Activated naive CD4-positive, alpha-beta T cell treated with anti-CD3 and anti-CD28 coated beads, Interleukin-2, amount 50 U/mL, for 16 hours (primary cell): ENCODE data around the gene UGT1A4.

Experiments
- DNase-seq: peaks from one replicate; pipeline ENCODE4 v3.0.0-alpha.2; 2020

The UGT1A4 gene

GRCh38 chr2:233718552-233718951 is at the start of gene UGT1A4:
Gene UGT1A4 (plus strand): TSS chr2:233718736. CDS start chr2:233718821, 85 bp downstream.
- no peak for DNase-seq

GRCh38 chr2:233671290-233672161 is 47.0 kb upstream of the UGT1A4 start, which contains the start of gene UGT1A9:
Gene UGT1A9 (plus strand): TSS chr2:233671898. CDS start chr2:233671935, 37 bp downstream.
- DNase-seq = no peak

DNA sequence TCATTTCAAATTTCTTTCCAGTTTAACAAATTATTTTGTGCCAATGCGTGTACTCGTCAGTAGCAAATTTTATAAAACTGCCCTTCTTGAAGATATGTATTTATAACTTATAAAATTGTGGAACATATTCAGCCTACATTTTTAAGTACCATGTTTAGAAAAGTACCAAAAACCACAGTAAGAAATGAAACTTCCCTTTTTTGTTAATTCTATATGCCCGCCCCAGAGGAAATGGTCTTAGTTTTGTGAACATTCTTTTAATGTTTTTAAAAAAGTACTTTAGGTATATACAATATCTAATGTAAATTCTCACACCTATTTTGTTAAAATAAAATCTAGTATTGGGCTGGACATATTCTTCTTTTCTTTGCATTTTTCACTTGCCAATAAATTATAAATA is 45.6 kb upstream of the UGT1A4 start:
- DNase-seq = no peak

DNA sequence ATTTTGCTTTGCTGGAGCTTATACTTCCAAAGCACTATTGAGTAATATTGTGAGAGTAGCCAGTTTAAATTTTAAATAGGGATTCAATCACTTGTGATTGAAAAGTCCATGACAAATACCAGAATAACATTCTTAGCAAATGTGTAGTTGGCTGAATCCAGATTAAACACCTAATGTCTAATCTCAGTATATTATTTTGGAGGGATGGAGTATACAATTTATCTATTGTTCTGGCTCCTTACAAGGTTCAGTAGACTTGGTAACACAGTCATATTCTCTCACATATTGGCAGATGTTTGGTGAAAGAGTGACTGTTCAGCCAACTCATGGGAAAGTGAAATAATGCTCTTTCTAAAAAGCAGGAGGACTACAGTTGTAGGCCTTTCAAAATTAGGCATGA is 44.6 kb upstream of the UGT1A4 start:
- no peak for DNase-seq

DNA sequence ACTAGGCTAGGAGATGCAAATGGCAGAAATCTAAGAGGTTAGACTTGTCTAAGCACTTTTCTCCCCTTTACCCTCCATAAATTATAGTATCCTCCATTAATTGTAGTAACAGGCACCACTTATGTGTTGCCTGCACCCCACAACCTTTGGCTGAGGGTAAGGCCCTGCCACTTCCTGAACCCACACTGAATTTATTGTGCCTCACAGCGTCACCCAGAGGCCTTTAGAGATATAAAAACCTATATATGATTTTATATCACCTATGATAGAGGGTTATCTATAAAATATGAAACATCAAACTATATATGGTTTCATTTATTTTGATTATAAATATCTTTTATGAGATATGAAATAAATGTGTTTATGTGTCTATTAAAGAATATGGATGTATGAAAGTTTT is 44.2 kb upstream of the UGT1A4 start:
- no peak for DNase-seq

- no peak for DNase-seq
Observed at GRCh38 chr2:233674995-233675394, 43.5 kb upstream of the UGT1A4 start.

DNA sequence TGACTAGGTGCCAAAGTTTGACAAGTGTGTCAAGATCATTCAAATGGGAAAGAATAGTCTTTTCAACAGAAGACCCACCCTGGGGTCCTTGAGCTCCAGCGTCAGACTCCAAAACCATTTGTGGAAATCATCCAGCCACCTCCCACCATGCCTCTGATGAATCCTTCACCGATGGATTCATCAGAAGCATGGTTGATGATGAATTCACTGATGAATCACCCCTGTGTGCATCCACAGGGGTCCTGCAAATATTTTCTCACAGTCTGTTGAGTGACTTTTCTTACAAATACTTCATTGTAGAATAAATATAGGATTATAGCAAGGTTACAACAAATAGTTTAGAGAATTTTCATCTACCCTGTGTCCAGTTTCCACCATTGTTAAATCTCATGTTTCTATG is 42.5 kb upstream of the UGT1A4 start:
- no peak for DNase-seq

- no peak for DNase-seq
Observed at GRCh38 chr2:233679196-233679595, 39.3 kb upstream of the UGT1A4 start.

DNA sequence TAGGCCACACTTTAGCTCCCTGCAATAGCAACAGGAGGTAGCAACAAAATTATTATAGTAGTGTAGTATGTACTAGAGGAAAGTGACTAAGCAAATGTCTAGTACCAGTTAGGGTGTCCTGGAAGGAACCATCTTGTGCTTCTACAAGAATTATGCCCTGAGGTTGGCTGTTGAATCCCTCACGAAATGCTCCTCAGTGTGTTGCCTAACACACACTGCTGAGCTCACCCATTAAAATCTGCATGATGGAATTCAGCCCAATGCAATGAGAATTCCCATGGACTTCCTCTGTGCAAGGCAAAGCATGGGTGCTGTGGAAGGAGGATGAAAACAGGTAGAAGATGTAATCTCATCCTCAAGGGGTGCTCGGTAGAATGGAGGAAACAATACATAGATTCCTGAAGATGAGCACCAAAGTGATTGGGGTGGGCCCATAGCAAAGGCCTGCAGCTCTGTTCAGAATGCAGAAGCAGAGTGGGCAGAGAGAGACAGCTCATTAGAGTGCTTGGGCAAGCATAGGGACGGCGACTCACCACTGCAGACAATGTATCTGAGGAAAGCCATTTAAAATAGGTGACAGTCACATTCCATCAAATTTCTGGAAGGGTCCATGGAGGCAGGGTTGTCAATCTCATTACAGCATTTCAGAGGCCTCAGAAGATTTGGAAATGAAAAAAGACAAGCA is 38.0 kb upstream of the UGT1A4 start:
- DNase-seq = no peak

- DNase-seq = no peak
Observed at GRCh38 chr2:233681521-233682099, 36.9 kb upstream of the UGT1A4 start, which contains the start of gene UGT1A7. Gene UGT1A7 (plus strand): TSS chr2:233681901. CDS start chr2:233681938, 37 bp downstream.

DNA sequence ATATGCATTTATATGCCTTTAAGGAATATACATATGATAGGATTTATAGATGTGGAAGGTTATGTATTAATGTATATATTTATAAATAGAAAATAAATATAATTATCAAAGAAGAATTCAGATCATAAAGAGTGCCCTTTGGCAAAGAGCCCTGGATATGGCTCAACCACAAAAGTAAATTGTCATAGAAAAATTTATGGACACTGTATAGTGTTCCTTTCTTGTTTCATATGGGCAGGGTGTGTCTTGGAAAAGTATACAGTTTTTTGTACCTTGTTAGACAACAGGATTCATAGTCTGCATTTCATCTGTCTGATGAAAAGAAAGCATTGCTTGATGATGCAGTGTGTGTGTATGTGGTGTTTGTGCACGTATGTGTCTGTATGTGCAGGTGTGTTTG is 33.9 kb upstream of the UGT1A4 start:
- no peak for DNase-seq

DNA sequence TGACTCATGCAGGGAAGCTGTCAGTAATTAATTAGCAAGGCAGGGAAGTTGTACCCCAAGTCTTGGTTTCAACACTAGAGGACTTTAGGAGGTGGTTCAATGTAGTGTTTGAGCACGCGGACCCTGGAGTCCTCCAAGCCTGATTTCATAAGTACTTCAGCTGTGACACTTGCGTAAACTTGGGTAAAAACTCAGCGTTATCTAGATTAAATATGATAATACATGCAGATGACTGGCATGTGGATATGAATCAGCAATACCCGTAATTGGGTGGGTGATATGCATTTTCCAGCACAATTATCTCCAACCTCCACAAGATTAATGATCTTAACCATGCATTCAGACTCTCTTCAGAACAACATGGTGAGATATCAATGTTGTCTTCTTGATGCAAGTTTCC is 31.6 kb upstream of the UGT1A4 start:
- no peak for DNase-seq

GRCh38 chr2:233688341-233688740 is 30.2 kb upstream of the UGT1A4 start:
- DNase-seq = no peak

DNA sequence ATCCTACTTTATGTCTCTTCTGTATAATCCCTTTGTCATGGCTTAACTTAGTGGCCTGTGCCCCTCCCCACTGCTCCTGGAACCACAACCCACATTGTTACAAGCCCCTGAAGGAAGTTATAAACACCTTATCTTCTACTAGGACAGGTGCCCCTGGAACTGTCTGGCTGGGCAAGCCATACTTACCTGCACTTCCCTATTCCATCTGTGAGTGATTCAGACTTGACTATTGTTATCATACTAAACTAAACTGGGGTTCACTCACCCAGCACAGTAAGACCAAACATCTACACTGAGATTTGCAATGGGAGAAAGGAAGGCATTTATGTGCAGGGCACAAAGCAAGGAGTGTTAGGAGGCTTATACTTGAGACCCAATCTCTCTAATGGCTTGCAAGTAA is 29.5 kb upstream of the UGT1A4 start:
- DNase-seq = no peak

DNA sequence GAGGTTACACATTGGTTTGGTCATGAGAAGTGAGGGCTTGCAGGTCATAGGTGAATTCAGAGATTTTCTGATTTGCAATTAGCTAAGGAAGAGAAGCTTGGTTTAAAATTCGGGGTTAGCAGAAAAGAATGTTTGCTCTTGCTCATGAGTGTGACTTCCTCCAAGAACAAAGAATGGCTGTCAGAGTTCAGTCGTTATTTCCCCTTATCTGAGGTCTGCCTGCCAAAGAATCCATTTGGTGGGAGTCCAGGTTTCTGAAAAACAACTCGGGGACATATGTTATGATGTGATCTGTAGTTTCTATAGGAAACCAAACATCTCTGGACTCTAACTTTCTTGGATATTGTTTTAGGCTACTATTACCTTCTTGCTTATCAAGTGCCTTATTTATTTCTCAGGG is 29.0 kb upstream of the UGT1A4 start:
- no peak for DNase-seq

- no peak for DNase-seq
Observed at GRCh38 chr2:233690444-233690843, 28.1 kb upstream of the UGT1A4 start.

- DNase-seq = no peak
Observed at GRCh38 chr2:233691443-233692433, 26.8 kb upstream of the UGT1A4 start.

DNA sequence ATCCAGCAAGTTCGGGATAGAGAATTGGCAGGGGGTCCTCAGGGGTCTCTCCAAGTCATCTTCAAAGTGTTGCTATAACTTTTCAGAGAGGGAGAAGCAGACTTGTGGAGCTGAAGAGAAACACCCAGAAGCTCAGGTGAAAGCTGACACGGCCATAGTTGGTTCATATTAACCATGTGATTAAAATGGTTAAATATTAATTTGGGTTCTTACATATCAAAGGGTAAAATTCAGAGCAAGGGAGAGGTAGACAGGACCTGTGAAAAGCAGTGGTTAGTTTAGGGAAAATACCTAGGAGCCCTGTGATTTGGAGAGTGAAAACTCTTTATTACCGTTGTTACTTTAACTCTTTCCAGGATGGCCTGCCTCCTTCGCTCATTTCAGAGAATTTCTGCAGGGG is 25.9 kb upstream of the UGT1A4 start, which contains the start of gene UGT1A6:
TSS of gene UGT1A6 (plus strand) at position 243 of the 400 bp plus-strand sequence. CDS start at position 358, 115 bp downstream.
- no peak for DNase-seq

DNA sequence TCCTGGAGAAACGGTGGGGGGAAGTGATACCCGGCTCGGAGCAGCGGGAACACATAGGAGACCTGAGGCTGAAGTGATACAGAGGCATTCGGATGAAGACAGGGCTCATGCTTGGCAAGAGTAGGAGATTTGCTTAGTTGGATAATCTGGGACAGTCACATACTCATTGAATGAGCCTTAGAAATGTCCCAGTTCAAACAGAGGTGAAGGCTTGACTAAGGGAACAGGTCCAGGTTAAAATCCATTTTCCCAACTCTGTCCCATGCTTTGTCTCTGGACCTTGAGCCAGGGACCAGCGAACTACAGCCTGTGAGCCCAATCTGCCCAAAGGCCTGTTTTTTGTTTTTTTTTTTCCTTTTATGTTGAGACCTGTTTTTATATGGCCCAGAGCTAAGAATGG is 24.6 kb upstream of the UGT1A4 start:
- no peak for DNase-seq

- DNase-seq = no peak
Observed at GRCh38 chr2:233698740-233699139, 19.8 kb upstream of the UGT1A4 start.

DNA sequence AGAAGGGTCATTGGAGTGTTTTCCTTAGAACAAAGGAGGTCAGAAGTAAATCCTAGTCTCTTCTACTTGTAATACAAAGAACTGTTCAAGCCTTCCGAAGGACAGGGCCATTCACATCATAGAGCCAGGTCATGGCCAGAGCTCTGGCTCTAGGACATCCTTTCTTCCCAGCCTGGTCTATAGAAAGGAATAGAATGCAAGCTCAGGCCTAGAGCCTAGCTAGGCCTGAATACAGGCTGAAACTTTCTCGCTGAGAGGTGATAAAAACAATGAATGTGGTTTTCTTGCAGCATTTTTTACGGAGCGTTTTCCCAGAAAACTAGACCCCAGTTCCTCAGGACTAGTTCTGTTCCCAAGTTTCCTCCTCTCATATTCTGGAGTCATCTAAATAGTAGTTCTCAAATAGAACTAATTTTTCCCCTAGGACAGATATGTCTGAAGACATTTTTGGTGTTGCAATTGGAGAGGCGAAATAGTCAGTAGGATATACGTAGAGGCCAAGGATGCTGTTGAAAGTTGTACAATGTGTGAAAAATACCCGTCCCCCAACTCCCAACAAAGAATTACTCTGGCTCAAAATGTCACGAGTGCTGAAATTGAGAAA is 19.0 kb upstream of the UGT1A4 start:
- no peak for DNase-seq
